ENCODE measurements around the gene OR52H1.

The OR52H1 gene

DNA sequence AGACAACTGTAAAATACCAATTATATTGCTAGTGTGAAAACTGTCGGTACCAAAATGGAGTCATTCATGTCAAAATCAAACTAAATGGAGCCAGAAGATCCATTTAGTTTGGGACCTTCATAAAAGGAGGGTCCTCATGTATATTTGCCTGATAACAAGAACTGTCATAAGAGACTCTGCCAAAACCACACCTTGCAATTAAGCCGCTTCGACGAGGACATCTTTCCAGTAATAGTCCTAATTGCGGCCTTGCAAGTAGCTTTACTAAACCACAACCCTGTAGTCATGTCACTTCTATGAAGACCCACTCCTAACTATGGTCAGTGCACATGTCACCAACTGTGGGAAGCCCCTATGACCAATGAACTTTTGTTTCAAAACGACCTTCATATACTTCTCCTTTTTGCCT lies 47.9 kb downstream of the OR52H1 start:
- TF ChIP-seq, protein P1, sequence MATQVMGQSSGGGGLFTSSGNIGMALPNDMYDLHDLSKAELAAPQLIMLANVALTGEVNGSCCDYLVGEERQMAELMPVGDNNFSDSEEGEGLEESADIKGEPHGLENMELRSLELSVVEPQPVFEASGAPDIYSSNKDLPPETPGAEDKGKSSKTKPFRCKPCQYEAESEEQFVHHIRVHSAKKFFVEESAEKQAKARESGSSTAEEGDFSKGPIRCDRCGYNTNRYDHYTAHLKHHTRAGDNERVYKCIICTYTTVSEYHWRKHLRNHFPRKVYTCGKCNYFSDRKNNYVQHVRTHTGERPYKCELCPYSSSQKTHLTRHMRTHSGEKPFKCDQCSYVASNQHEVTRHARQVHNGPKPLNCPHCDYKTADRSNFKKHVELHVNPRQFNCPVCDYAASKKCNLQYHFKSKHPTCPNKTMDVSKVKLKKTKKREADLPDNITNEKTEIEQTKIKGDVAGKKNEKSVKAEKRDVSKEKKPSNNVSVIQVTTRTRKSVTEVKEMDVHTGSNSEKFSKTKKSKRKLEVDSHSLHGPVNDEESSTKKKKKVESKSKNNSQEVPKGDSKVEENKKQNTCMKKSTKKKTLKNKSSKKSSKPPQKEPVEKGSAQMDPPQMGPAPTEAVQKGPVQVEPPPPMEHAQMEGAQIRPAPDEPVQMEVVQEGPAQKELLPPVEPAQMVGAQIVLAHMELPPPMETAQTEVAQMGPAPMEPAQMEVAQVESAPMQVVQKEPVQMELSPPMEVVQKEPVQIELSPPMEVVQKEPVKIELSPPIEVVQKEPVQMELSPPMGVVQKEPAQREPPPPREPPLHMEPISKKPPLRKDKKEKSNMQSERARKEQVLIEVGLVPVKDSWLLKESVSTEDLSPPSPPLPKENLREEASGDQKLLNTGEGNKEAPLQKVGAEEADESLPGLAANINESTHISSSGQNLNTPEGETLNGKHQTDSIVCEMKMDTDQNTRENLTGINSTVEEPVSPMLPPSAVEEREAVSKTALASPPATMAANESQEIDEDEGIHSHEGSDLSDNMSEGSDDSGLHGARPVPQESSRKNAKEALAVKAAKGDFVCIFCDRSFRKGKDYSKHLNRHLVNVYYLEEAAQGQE (IDR thresholded peaks at IDR 0.05; ENCODE audit: low read depth), result no peak
- TF ChIP-seq ZBTB7A (IDR thresholded peaks at IDR 0.05; ENCODE audit: low read depth) (no peak), YY1 (IDR thresholded peaks at IDR 0.05; ENCODE audit: low read depth) (no peak), CREB1 (IDR thresholded peaks at IDR 0.05; ENCODE audit: low read depth) (no peak), TCF12 (IDR thresholded peaks at IDR 0.05; ENCODE audit: low read depth) (no peak), TEAD4 (IDR thresholded peaks at IDR 0.05) (no peak), NFIC (IDR thresholded peaks at IDR 0.05) (no peak), CEBPB (IDR thresholded peaks at IDR 0.05) (no peak), FOXM1 (IDR thresholded peaks at IDR 0.05; ENCODE audit: borderline replicate concordance, low read depth) (no peak), EGR1 (IDR thresholded peaks at IDR 0.05) (no peak), EP300 (IDR thresholded peaks at IDR 0.05; ENCODE audit: borderline replicate concordance) (no peak), RAD21 (IDR thresholded peaks at IDR 0.05; ENCODE audit: low read depth) (no peak), TAF1 (IDR thresholded peaks at IDR 0.05; ENCODE audit: low read depth) (no peak)
- TF ChIP-seq, protein P2, sequence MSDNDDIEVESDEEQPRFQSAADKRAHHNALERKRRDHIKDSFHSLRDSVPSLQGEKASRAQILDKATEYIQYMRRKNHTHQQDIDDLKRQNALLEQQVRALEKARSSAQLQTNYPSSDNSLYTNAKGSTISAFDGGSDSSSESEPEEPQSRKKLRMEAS (IDR thresholded peaks at IDR 0.05), result no peak
- TF ChIP-seq, protein P3, sequence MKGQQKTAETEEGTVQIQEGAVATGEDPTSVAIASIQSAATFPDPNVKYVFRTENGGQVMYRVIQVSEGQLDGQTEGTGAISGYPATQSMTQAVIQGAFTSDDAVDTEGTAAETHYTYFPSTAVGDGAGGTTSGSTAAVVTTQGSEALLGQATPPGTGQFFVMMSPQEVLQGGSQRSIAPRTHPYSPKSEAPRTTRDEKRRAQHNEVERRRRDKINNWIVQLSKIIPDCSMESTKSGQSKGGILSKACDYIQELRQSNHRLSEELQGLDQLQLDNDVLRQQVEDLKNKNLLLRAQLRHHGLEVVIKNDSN (IDR thresholded peaks at IDR 0.05), result no peak

DNA sequence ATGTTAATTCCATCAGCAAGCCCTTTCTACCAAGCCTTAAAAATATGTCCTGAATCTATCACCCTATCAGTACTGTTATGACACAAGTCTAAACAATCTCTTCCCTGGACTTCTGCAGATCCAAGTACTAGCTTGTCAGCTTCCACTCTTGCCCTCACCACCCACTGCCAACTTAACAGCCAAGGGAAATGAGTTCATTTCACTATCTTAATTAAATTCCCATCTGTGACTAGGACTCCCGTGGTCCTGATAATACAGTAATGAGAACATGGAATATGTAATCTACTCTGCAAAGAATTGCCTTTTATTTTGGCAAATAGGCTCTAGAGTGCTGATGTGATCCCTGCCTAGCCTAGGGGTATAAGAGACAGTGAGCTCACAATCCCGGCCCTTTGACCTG lies 48.7 kb downstream of the OR52H1 start:
- TF ChIP-seq TAF1 (IDR thresholded peaks at IDR 0.05; ENCODE audit: low read depth) (no peak), TCF12 (IDR thresholded peaks at IDR 0.05; ENCODE audit: low read depth) (no peak), CEBPB (IDR thresholded peaks at IDR 0.05) (no peak), YY1 (IDR thresholded peaks at IDR 0.05; ENCODE audit: low read depth) (no peak), RAD21 (IDR thresholded peaks at IDR 0.05; ENCODE audit: low read depth) (no peak), EGR1 (IDR thresholded peaks at IDR 0.05) (no peak), FOXM1 (IDR thresholded peaks at IDR 0.05; ENCODE audit: borderline replicate concordance, low read depth) (no peak), NFIC (IDR thresholded peaks at IDR 0.05) (no peak), EP300 (IDR thresholded peaks at IDR 0.05; ENCODE audit: borderline replicate concordance) (no peak), TEAD4 (IDR thresholded peaks at IDR 0.05) (no peak), ZBTB7A (IDR thresholded peaks at IDR 0.05; ENCODE audit: low read depth) (no peak)
- TF ChIP-seq, protein P3 (IDR thresholded peaks at IDR 0.05), result no peak
- TF ChIP-seq, protein P2 (IDR thresholded peaks at IDR 0.05), result no peak

Measured in Ishikawa (cell line).